Stimulated activated naive CD4-positive, alpha-beta T cell treated with Interleukin-2 at 50 U/mL for 16 hours (primary cell): ENCODE results near the gene NFIA.

Source experiments
- DNase-seq: peaks from one replicate; lab custom pipeline; 2025; lab: John Stamatoyannopoulos, UW

Gene NFIA

GRCh38 chr1:61152469-61153105, 70.2 kb downstream of the NFIA start:
- no peak for DNase-seq

- no peak for DNase-seq
These were observed 74.5 kb downstream of the NFIA start for GRCh38 chr1:61156576-61157467.

GRCh38 chr1:61157468-61157987, 75.2 kb downstream of the NFIA start:
- DNase-seq = no peak

- DNase-seq = no peak
These were observed 76.2 kb downstream of the NFIA start for GRCh38 chr1:61158591-61158990.

GRCh38 chr1:61160526-61160925, 78.2 kb downstream of the NFIA start:
- no peak for DNase-seq

GRCh38 chr1:61162520-61163258, 80.3 kb downstream of the NFIA start:
- no peak for DNase-seq

- no peak for DNase-seq
These were observed 81.0 kb downstream of the NFIA start for GRCh38 chr1:61163355-61163754.

GRCh38 chr1:61165402-61165801, 83.0 kb downstream of the NFIA start:
- no peak for DNase-seq

- DNase-seq = no peak
These were observed 84.9 kb downstream of the NFIA start for GRCh38 chr1:61167309-61167708.

- no peak for DNase-seq
These were observed 86.7 kb downstream of the NFIA start for GRCh38 chr1:61169045-61169444.

GRCh38 chr1:61169634-61170033, 87.3 kb downstream of the NFIA start:
- no peak for DNase-seq

- DNase-seq = no peak
These were observed 88.2 kb downstream of the NFIA start for GRCh38 chr1:61170328-61171238.

GRCh38 chr1:61171346-61171745, 89.0 kb downstream of the NFIA start:
- no peak for DNase-seq

- no peak for DNase-seq
These were observed 89.6 kb downstream of the NFIA start for GRCh38 chr1:61171974-61172373.

GRCh38 chr1:61173118-61173517, 90.8 kb downstream of the NFIA start:
- no peak for DNase-seq

- no peak for DNase-seq
These were observed 91.9 kb downstream of the NFIA start for GRCh38 chr1:61174060-61174795.

GRCh38 chr1:61175976-61176375, 93.6 kb downstream of the NFIA start:
- DNase-seq = no peak

GRCh38 chr1:61181067-61182038, 99.0 kb downstream of the NFIA start:
- no peak for DNase-seq

- DNase-seq = no peak
These were observed 99.7 kb downstream of the NFIA start for GRCh38 chr1:61182049-61182448.

GRCh38 chr1:61182480-61182879, 100.1 kb downstream of the NFIA start:
- DNase-seq = no peak
